NCI-H345 treated with DMSO at 0.1 percent for 48 hours (cell line): ENCODE data around the gene KMT2C.
"Not testable (repeated sequence)": the region's sequence is repeated elsewhere in the genome, so short reads cannot be mapped to it uniquely, and the experiment has no call there.

ENCODE experiments used
- DNase-seq: peaks from one replicate; lab custom pipeline; 2025; ENCODE audit not compliant: unreplicated experiment; lab: John Stamatoyannopoulos, UW

Gene KMT2C

GRCh38 chr7:152403726-152404125 lies 32.1 kb downstream of the KMT2C start:
- DNase-seq: no peak

GRCh38 chr7:152402384-152403250 lies 33.2 kb downstream of the KMT2C start:
- DNase-seq: no peak

GRCh38 chr7:152399344-152399743 lies 36.5 kb downstream of the KMT2C start:
- no peak for DNase-seq

GRCh38 chr7:152395112-152395511 lies 40.7 kb downstream of the KMT2C start:
- DNase-seq: no peak

GRCh38 chr7:152394214-152394613 lies 41.6 kb downstream of the KMT2C start:
- DNase-seq: not testable (repeated sequence)

GRCh38 chr7:152392254-152392653 lies 43.5 kb downstream of the KMT2C start:
- DNase-seq: no peak

- DNase-seq: not testable (repeated sequence)
Measured at GRCh38 chr7:152386136-152386764, 49.6 kb downstream of the KMT2C start.

- not testable (repeated sequence) for DNase-seq
Measured at GRCh38 chr7:152384235-152385200, 51.3 kb downstream of the KMT2C start.

GRCh38 chr7:152383341-152384234 lies 52.2 kb downstream of the KMT2C start:
- no peak for DNase-seq

GRCh38 chr7:152382244-152382643 lies 53.6 kb downstream of the KMT2C start:
- DNase-seq: no peak

- DNase-seq: not testable (repeated sequence)
Measured at GRCh38 chr7:152380931-152381578, 54.7 kb downstream of the KMT2C start.

GRCh38 chr7:152378497-152378896 lies 57.3 kb downstream of the KMT2C start:
- DNase-seq: not testable (repeated sequence)

GRCh38 chr7:152376716-152377484 lies 58.9 kb downstream of the KMT2C start:
- DNase-seq: not testable (repeated sequence)

- no peak for DNase-seq
Measured at GRCh38 chr7:152370297-152370696, 65.5 kb downstream of the KMT2C start.

GRCh38 chr7:152369518-152369917 lies 66.3 kb downstream of the KMT2C start:
- no peak for DNase-seq

GRCh38 chr7:152367170-152367569 lies 68.6 kb downstream of the KMT2C start:
- no peak for DNase-seq

GRCh38 chr7:152366662-152367061 lies 69.1 kb downstream of the KMT2C start:
- no peak for DNase-seq

GRCh38 chr7:152365982-152366603 lies 69.7 kb downstream of the KMT2C start:
- no peak for DNase-seq
